GM18502 (cell line): ENCODE results near the gene PIWIL4.
"Not testable (repeated sequence)": the region's sequence is repeated elsewhere in the genome, so short reads cannot be mapped to it uniquely, and the experiment has no call there.

Source experiments
- ATAC-seq: cut with Tn5 transposase; IDR thresholded peaks from one replicate; pipeline ENCODE4 v1.9.1; 2021; ENCODE audit warnings: mild to moderate bottlenecking; ENCODE audit not compliant: unreplicated experiment, poor library complexity

The PIWIL4 gene

GRCh38 chr11:94629741-94630140 is 62.6 kb downstream of the PIWIL4 start:
- ATAC-seq, result no peak

- ATAC-seq, result no peak
Measured at GRCh38 chr11:94630221-94630620, 63.1 kb downstream of the PIWIL4 start.

GRCh38 chr11:94632356-94632755 is 65.2 kb downstream of the PIWIL4 start:
- ATAC-seq, result no peak

DNA sequence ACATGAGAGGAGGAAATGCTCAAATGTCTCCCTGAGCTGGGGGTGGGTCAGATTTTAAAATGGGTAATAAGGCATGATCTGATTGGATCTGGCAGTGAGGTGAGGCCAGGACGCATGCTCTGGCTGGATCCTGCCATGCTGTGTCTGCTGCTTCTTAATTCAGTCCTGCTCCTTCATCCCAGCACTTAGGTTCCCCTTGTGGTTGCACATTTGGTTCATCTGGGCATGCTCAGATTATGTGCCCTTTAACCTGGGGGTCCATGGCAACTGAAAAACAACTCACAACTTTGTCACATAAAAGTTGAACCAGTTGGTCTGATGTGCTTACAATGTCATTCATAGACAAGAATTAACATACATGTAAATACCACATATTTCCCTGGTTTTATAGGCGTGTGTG is 67.9 kb downstream of the PIWIL4 start:
- ATAC-seq, result no peak

GRCh38 chr11:94636388-94636949 is 69.3 kb downstream of the PIWIL4 start:
- no peak for ATAC-seq

- no peak for ATAC-seq
Measured at GRCh38 chr11:94638301-94638901, 71.2 kb downstream of the PIWIL4 start.

GRCh38 chr11:94638902-94639373 is 71.8 kb downstream of the PIWIL4 start:
- no peak for ATAC-seq

DNA sequence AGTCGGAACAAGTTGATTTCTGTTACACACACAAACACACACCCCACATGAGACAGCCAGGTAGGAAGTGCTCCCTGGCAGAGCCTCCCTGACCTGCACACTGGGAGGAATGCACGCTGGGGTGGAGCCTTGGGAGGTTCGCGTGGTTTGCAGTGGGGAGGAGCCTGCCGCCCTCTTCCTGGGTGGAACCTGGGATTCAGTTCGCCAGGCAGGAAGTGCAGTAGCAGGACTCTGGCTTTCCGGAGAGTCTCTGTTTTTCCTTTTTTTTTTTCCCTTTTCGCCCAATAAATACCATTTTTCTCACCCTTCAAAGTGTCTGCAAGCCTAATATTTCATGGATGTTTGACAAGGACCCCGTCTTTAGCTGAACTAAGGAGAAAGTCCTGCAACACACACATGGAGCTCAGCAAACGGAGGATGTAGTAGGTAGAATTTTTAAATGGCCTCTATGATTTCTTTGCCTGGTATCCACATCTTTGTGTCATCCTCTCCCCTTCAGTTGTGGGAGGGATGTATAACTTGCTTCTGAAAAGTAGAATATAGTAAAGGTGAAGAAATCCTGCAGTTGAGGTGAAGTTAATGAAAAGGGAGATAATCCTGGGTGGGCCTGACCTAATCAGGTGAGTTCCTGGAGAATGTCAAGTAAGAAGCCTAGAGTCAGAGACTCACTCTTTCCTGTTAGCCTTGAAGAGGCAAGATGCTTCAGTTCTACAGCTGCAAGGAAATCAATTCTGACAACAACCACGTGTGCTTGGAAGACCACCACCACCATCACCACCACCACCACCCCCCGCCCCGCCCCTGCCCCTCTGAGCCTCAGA is 72.9 kb downstream of the PIWIL4 start:
- ATAC-seq, result no peak

GRCh38 chr11:94641167-94641761 is 74.1 kb downstream of the PIWIL4 start:
- ATAC-seq, result no peak

DNA sequence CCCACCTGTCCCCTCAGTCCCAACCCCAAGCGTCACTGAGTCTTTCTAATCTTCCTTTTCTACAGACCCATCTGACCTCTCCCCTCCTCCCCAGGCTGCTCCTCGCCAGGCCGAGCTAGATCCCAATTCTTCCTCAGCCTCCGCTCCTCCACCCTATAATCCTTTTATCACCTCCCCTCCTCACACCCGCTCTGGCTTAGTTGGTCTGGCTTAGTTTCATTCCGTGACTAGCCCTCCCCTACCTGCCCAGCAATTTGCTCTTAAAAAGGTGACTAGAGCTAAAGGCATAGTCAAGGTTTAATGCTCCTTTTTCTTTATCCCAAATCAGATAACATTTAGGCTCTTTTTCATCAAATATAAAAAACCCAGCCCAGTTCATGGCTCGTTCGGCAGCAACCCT is 76.0 kb downstream of the PIWIL4 start:
- ATAC-seq, result not testable (repeated sequence)

DNA sequence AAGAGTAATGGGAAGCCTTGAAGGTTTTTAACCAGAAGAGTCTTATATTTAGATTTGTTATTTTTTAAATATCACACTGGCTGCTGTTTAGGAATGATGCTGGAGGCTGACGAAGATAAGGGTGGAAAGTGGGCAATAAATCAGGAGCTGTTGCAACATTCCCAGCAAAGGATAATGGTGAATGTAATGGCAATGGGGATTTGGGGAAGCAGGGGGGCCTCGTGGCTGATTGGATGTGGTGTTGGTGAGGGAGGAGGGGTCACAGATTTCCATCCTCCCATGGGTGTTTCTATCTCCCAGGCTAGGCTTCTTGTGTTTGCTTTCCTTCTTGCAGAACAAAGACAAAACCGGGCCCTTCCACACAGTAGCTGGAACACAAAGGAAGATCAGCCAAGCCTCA is 80.8 kb downstream of the PIWIL4 start:
- ATAC-seq, result no peak

- no peak for ATAC-seq
Measured at GRCh38 chr11:94648789-94649188, 81.6 kb downstream of the PIWIL4 start.

DNA sequence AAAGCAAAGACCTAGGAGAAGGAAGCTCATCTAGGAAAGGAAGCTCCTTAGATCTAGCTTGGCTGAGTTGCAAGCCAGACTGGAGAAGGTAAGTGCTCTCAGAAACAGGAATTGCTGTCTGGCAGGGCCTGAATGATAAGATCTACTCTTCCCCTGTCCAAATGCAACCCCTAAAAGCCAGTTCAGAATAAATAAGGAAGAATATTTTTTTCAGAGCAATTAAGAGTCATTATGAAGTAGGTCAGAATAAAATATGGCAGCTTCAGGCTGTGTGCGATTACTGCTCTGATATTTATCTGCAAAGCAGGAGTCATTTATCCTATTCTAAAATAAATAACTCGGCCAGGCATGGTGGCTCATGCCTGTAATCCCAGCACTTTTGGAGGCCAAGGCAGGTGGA is 82.1 kb downstream of the PIWIL4 start:
- no peak for ATAC-seq

GRCh38 chr11:94649964-94650623 is 82.9 kb downstream of the PIWIL4 start:
- no peak for ATAC-seq

DNA sequence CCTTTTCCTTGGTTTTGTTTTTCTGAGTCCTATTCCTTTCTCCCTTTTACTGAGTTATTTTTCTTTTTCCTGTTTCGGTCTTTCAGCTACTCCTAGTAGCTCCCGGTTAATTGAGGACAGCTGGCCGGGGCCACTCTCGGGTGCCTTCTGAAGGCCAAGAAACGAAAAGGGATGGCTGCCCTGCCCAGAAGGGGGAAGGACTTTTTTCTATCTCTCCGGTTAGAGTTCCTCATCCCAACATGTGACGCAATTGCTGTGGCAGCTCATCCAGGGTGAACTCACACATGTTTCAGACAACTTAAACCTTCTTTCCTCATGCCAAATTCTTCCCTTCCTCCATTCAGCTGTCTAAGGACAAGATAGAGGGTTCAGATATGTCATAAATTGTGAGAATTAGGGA is 83.6 kb downstream of the PIWIL4 start:
- ATAC-seq, result no peak

DNA sequence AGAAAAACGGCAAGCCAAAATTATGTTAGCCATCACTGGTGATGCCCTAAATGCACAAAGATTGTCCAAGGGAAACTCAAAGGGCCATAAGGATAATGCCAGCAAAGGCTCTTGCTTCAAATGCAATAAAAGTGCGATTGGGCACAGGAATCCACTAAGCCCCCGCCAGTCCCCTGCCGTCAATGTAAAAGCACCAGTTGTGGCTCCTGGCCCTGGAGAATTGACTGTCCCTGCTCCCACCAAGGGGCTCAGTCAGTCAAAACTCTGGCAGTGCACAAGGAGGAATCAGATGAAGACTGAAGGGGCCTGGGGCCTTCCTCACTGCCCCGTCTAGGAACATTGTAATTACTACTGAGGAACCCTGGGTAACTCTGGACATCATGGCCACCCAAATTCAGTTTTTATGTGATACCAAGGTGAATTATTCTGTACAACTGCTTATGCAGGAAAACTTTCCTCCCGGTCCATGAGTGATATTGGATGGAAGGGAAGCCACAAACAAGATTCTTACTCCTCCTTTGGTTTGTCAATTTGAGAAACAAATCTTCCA is 85.6 kb downstream of the PIWIL4 start:
- ATAC-seq, result no peak

GRCh38 chr11:94653561-94653960 is 86.4 kb downstream of the PIWIL4 start:
- ATAC-seq, result no peak

- no peak for ATAC-seq
Measured at GRCh38 chr11:94654201-94654600, 87.0 kb downstream of the PIWIL4 start.

GRCh38 chr11:94655291-94655690 is 88.1 kb downstream of the PIWIL4 start:
- ATAC-seq, result no peak

DNA sequence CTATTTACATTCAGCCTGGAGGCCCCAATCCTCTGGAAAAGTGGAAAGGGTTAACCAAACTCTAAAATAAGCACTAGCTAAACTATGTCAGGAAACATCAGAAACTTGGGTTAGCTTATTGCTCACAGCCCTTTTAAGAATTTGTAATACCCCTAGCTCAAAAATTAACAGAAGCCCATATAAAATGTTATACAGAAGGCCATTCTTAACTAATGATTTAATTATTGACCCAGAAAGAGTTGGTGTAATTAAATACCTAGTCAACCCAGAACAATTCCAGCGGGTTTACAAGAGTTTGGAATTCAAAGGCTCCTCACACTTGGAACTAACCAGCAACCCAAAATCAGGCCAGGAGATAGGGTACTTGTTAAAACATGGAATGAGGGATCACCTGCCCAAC is 88.8 kb downstream of the PIWIL4 start:
- ATAC-seq, result no peak
